SU-DHL-6 (cell line): ENCODE results near the gene SKOR2.

Experiments
- H2AFZ ChIP-seq: fragments of 200-600 bp; sonication (generic); 2 replicates; pipeline ENCODE4 v1.6.1; 2014; ENCODE audit warnings: low read depth, mild to moderate bottlenecking, moderate library complexity, mixed read lengths, antibody characterized with exemption, low read length; ENCODE audit not compliant: severe bottlenecking
- H3F3A ChIP-seq: fragments of 200-600 bp; shearing (Covaris generic); 2 replicates; pipeline ENCODE4 v1.6.0; 2016; ENCODE audit warnings: antibody characterized with exemption, mild to moderate bottlenecking; ENCODE audit not compliant: insufficient read depth
- H3K27ac ChIP-seq: fragments of 200-600 bp; sonication (generic); 2 replicates; pipeline ENCODE4 v1.5.1; 2016; ENCODE audit warnings: low read depth, mild to moderate bottlenecking, low read length, moderate library complexity, mixed read lengths
- H3K27me3 ChIP-seq: fragments of 200-600 bp; sonication (generic), shearing (Covaris generic); 2 replicates; pipeline ENCODE4 v1.6.0; 2014; ENCODE audit warnings: mild to moderate bottlenecking, low read length
- H3K36me3 ChIP-seq: fragments of 200-600 bp; sonication (generic); 2 replicates; pipeline ENCODE4 v1.6.1; 2014; ENCODE audit warnings: mild to moderate bottlenecking, low read length, mixed read lengths
- H3K4me2 ChIP-seq: fragments of 300-600, 200-600 bp; shearing (Covaris generic), sonication (generic); 2 replicates; pipeline ENCODE4 v1.6.0; 2014; ENCODE audit warnings: low read length, low read depth, mild to moderate bottlenecking; ENCODE audit not compliant: poor library complexity, severe bottlenecking
- H3K4me3 ChIP-seq: fragments of 200-600 bp; sonication (generic); 2 replicates; pipeline ENCODE4 v1.5.1; 2014; ENCODE audit warnings: antibody characterized with exemption, low read length, mild to moderate bottlenecking, mixed read lengths; ENCODE audit not compliant: insufficient read depth, poor library complexity, severe bottlenecking
- H3K79me2 ChIP-seq: fragments of 200-600 bp; sonication (generic); 2 replicates; pipeline ENCODE4 v1.6.1; 2014; ENCODE audit warnings: mild to moderate bottlenecking, low read length, moderate library complexity; ENCODE audit not compliant: insufficient read depth
- H3K9ac ChIP-seq: fragments of 200-600 bp; sonication (generic); 2 replicates; pipeline ENCODE4 v1.7.0; 2014; ENCODE audit warnings: mild to moderate bottlenecking, low read length
- H3K9me2 ChIP-seq: fragments of 200-600 bp; sonication (generic); replicated peaks from 2 replicates; pipeline ENCODE4 v1.6.1; 2014; ENCODE audit warnings: low read length; ENCODE audit not compliant: insufficient read depth
- H3K9me3 ChIP-seq: fragments of 200-600 bp; sonication (generic); 2 replicates; pipeline ENCODE4 v1.6.1; 2014; ENCODE audit warnings: low read length, mixed read lengths; ENCODE audit not compliant: insufficient read depth
- H4K20me1 ChIP-seq: fragments of 200-600 bp; sonication (generic); 2 replicates; pipeline ENCODE4 v1.6.1; 2014; ENCODE audit warnings: low read depth, mild to moderate bottlenecking, antibody characterized with exemption, low read length, moderate library complexity, mixed read lengths
- CTCF ChIP-seq: fragments of 200-600 bp; sonication (generic); IDR thresholded peaks from one replicate; pipeline ENCODE4 v1.5.1; 2017; ENCODE audit warnings: antibody characterized with exemption, mild to moderate bottlenecking, low read length, moderate library complexity; ENCODE audit not compliant: insufficient read depth, poor library complexity, severe bottlenecking
- EZH2phosphoT487 ChIP-seq: fragments of 200-600 bp; sonication (generic), shearing (Covaris generic); conservative IDR thresholded peaks from 2 replicates; pipeline ENCODE4 v1.6.1; 2018; ENCODE audit warnings: mild to moderate bottlenecking, antibody characterized with exemption, low read length, moderate library complexity, mixed read lengths

SKOR2 gene

GRCh38 chr18:47263430-47264307 is 12.2 kb upstream of the SKOR2 start:
- Histone ChIP-seq H2AFZ (no peak overlapping the region), H3K9me3 (no peaks in the 10 kb centered on the region), H4K20me1 (no peaks in the 10 kb centered on the region), H3K4me3 (no peak overlapping the region), H3K79me2 (no peaks in the 10 kb centered on the region), H3K27ac (no peak overlapping the region), H3K27me3 (no peaks in the 10 kb centered on the region), H3K9ac (no peak overlapping the region), H3K4me2 (no peak overlapping the region), H3K9me2 (no peaks in the 10 kb centered on the region), H3K36me3 (no peaks in the 10 kb centered on the region), H3F3A (no peaks in the 10 kb centered on the region)
- TF ChIP-seq EZH2phosphoT487 (no peak), CTCF (no peak)

DNA sequence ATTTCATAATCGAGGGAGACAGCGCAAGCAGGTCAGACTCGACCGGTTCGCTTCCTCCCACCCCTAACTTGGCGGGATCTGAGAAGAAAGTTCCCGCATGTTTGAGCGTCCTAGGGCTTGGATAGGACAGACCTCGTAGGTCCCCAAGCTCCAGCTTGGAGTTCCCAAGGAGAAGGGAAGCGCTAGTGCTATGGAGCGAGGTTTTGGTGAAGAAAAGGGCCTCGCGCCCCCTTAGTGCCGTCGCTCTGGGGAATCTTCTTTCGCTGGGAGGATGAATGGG is 11.6 kb upstream of the SKOR2 start:
- Histone ChIP-seq H3K9me2 (no peaks in the 10 kb centered on the region), H3K27me3 (no peaks in the 10 kb centered on the region), H3F3A (no peaks in the 10 kb centered on the region), H2AFZ (no peak overlapping the region), H3K4me2 (no peak overlapping the region), H3K9me3 (no peaks in the 10 kb centered on the region), H4K20me1 (no peaks in the 10 kb centered on the region), H3K79me2 (no peaks in the 10 kb centered on the region), H3K36me3 (no peaks in the 10 kb centered on the region), H3K27ac (no peak overlapping the region), H3K9ac (no peak overlapping the region), H3K4me3 (no peak overlapping the region)
- no peak for TF ChIP-seq EZH2phosphoT487

DNA sequence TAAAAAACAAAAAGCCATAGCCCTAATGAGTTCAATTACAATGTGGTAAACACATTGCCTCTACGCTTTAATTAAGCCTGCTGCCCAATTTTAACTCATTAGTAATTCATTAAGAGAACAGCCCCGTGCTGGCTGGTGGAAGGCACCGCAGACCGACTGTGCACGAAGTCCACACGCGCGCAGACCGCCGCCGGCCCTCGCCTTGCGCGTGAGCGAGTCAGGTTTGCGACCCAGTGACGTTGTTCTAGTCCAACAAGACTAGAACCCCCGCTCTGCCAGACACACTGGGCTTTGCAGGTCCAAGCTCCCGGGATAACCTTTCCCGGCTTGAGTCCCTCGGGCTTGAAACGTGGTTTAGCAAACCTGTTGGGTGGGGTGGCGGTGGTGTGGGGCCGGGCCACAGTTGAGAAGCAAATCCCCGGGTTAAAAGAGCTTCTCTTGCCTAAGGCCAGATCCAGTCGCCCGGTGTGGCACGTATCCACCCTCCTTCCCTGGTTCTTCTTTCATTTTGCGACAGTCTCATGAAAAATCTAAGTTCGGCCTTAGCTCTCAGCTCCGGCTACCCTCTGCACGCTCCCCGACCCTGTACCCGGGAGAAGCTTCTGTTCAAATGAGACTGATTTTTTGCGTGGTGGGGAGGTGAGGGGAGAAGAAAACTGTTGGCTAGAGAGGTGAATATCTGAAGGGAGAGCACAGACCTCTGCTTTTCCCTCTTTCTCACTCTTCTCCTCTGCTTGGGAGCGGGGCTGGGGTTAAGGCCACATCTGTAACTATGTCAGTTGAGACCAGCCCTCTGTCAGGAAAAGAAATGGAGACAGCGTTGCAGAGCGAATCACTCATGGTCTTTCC is 11.1 kb upstream of the SKOR2 start:
- Histone ChIP-seq H3K9me2 (no peaks in the 10 kb centered on the region), H3K4me3 (no peak overlapping the region), H3K9me3 (no peaks in the 10 kb centered on the region), H3F3A (no peaks in the 10 kb centered on the region), H3K79me2 (no peaks in the 10 kb centered on the region), H3K27me3 (no peaks in the 10 kb centered on the region), H4K20me1 (no peaks in the 10 kb centered on the region), H3K9ac (no peak overlapping the region), H3K27ac (no peak overlapping the region), H2AFZ (no peak overlapping the region), H3K4me2 (no peak overlapping the region), H3K36me3 (no peaks in the 10 kb centered on the region)
- TF ChIP-seq CTCF (no peak), EZH2phosphoT487 (no peak)

- no peaks in the 10 kb centered on the region for H3K9me2 ChIP-seq
- no peaks in the 10 kb centered on the region for H3K27me3 ChIP-seq
- H3F3A ChIP-seq, result no peaks in the 10 kb centered on the region
- H2AFZ ChIP-seq, result no peak overlapping the region
- TF ChIP-seq EZH2phosphoT487, result no peak
- no peak for TF ChIP-seq CTCF
- no peak overlapping the region for H3K9ac ChIP-seq
- no peak overlapping the region for H3K4me3 ChIP-seq
- H4K20me1 ChIP-seq, result no peaks in the 10 kb centered on the region
- no peaks in the 10 kb centered on the region for H3K9me3 ChIP-seq
- H3K27ac ChIP-seq, result no peak overlapping the region
- no peaks in the 10 kb centered on the region for H3K79me2 ChIP-seq
- H3K36me3 ChIP-seq, result no peaks in the 10 kb centered on the region
- H3K4me2 ChIP-seq, result no peak overlapping the region
These were observed 10.4 kb upstream of the SKOR2 start for GRCh38 chr18:47261902-47262300.
